Hepatocyte (in vitro differentiated cells): ENCODE measurements around the gene WDR90.

ENCODE experiments used
- CTCF ChIP-seq: fragments of 200-600 bp; sonication (generic); IDR thresholded peaks from 2 replicates; pipeline ENCODE4 v1.5.1; 2016; ENCODE audit warnings: antibody characterized with exemption, mild to moderate bottlenecking; ENCODE audit not compliant: poor library complexity
- EZH2 ChIP-seq: fragments of 200-600 bp; sonication (generic); IDR thresholded peaks from 2 replicates; pipeline ENCODE4 v1.6.1; 2016; ENCODE audit warnings: antibody characterized with exemption, mild to moderate bottlenecking, borderline replicate concordance

- TF ChIP-seq CTCF: no peak
- TF ChIP-seq EZH2: no peak
Measured at GRCh38 chr16:633336-634050, 15.7 kb upstream of the WDR90 start.
